Measurements from ENCODE around the gene JAKMIP1. TPM values are rescaled to one million over a fixed set of nuclear protein-coding genes. Genes with fewer than 3 reads are reported as not detected.

JAKMIP1 gene
- total and polyA plus RNA-seq, 2 donors (not counting 1 experiment from before 2014, with no cell fraction given) = 0.49 to 1.0 TPM

GRCh38 chr4:6002926-6003325 lies 197.4 kb downstream of the JAKMIP1 start:
- H3K4me3 Mint-ChIP-seq = no peak overlapping the region
- no peaks in the 10 kb centered on the region for H3K36me3 ChIP-seq (replicated peaks in 1 of 2; ENCODE audit: control extremely low read depth in 1 of 2, control insufficient read depth in 1 of 2, extremely low read depth in 1 of 2, insufficient read depth in 2 of 2, low read length in 1 of 2)
- intact Hi-C loops (cut with micrococcal nuclease) = no loop called here
- no peaks in the 10 kb centered on the region for H4K20me1 ChIP-seq (ENCODE audit: control insufficient read depth, insufficient read depth, low read length, poor library complexity, severe bottlenecking)
- H3K9me3 Mint-ChIP-seq (ENCODE audit: insufficient read depth) = no peaks in the 10 kb centered on the region
- no peak overlapping the region for H3K27ac ChIP-seq (ENCODE audit: low read length in 2 of 2)
- POLR2A ChIA-PET = no interaction called here
- H3K27me3 Mint-ChIP-seq = peaks cover 13% of the 10 kb centered on the region
- H3K4me1 ChIP-seq (ENCODE audit: control insufficient read depth in 2 of 2, insufficient read depth in 2 of 2, low read length in 2 of 2) = no peaks in the 10 kb centered on the region
- no peak overlapping the region for H3K4me2 ChIP-seq (replicated peaks; ENCODE audit: low read depth, low read length, poor library complexity, severe bottlenecking)
- DNase-seq = no peak
- H3K79me2 ChIP-seq (ENCODE audit: control insufficient read depth, insufficient read depth, low read length) = no peaks in the 10 kb centered on the region
- H3K9ac ChIP-seq (ENCODE audit: low read length) = no peak overlapping the region
- no peaks in the 10 kb centered on the region for H3K27me3 ChIP-seq (replicated peaks in 1 of 4; ENCODE audit: control extremely low read depth in 1 of 4, control insufficient read depth in 3 of 4, insufficient read depth in 4 of 4, low read length in 3 of 4)
- 75% methylated on average over 1 of the region's 3 CpGs for WGBS (ENCODE audit: insufficient coverage)
- TF ChIP-seq CTCF (IDR thresholded peaks at IDR 0.05) (no peak), EZH2 (IDR thresholded peaks at IDR 0.05; ENCODE audit: borderline replicate concordance, insufficient read depth, low read depth, low read length, poor library complexity, severe bottlenecking) (no peak)
- no peaks in the 10 kb centered on the region for H3K4me1 Mint-ChIP-seq
- CTCF ChIA-PET = no interaction called here
- no peak overlapping the region for H2AFZ ChIP-seq (ENCODE audit: insufficient read depth, low read depth, low read length, poor library complexity, severe bottlenecking)
- no peak overlapping the region for H3K27ac Mint-ChIP-seq
- no peak for ATAC-seq (ENCODE audit: low read depth)
- H3K9me3 ChIP-seq (ENCODE audit: control extremely low read depth in 1 of 3, control insufficient read depth in 2 of 3, insufficient read depth in 1 of 3, low read length in 2 of 3) = peaks cover 0 to 7% (median 0%) of the 10 kb centered on the region in 3 donors
- no peak overlapping the region for H3K4me3 ChIP-seq (ENCODE audit: control extremely low read depth in 1 of 5, extremely low read depth in 1 of 5, insufficient read depth in 1 of 5, low read depth in 2 of 5, low read length in 4 of 5)

- no peak overlapping the region for H3K4me2 ChIP-seq (replicated peaks; ENCODE audit: low read depth, low read length, poor library complexity, severe bottlenecking)
- no peaks in the 10 kb centered on the region for H3K36me3 ChIP-seq (replicated peaks in 1 of 2; ENCODE audit: control extremely low read depth in 1 of 2, control insufficient read depth in 1 of 2, extremely low read depth in 1 of 2, insufficient read depth in 2 of 2, low read length in 1 of 2)
- H3K9ac ChIP-seq (ENCODE audit: low read length) = no peak overlapping the region
- H2AFZ ChIP-seq (ENCODE audit: insufficient read depth, low read depth, low read length, poor library complexity, severe bottlenecking) = no peak overlapping the region
- WGBS (ENCODE audit: insufficient coverage) = 78% methylated on average over 3 of the region's 5 CpGs
- H4K20me1 ChIP-seq (ENCODE audit: control insufficient read depth, insufficient read depth, low read length, poor library complexity, severe bottlenecking) = no peaks in the 10 kb centered on the region
- H3K27ac ChIP-seq (ENCODE audit: low read length in 2 of 2) = no peak overlapping the region
- no peaks in the 10 kb centered on the region for H3K4me1 ChIP-seq (ENCODE audit: control insufficient read depth in 2 of 2, insufficient read depth in 2 of 2, low read length in 2 of 2)
- ATAC-seq (ENCODE audit: low read depth) = no peak
- ChIA-PET POLR2A (no interaction called here), CTCF (no interaction called here)
- H3K9me3 ChIP-seq (ENCODE audit: control extremely low read depth in 1 of 3, control insufficient read depth in 2 of 3, insufficient read depth in 1 of 3, low read length in 2 of 3) = peaks cover 0 to 7% (median 0%) of the 10 kb centered on the region in 3 donors
- no peaks in the 10 kb centered on the region for H3K27me3 ChIP-seq (replicated peaks in 1 of 4; ENCODE audit: control extremely low read depth in 1 of 4, control insufficient read depth in 3 of 4, insufficient read depth in 4 of 4, low read length in 3 of 4)
- no peak for DNase-seq
- H3K4me3 ChIP-seq (ENCODE audit: control extremely low read depth in 1 of 5, extremely low read depth in 1 of 5, insufficient read depth in 1 of 5, low read depth in 2 of 5, low read length in 4 of 5) = no peak overlapping the region
- Mint-ChIP-seq H3K9me3 (ENCODE audit: insufficient read depth) (no peaks in the 10 kb centered on the region), H3K4me3 (no peak overlapping the region), H3K4me1 (no peaks in the 10 kb centered on the region), H3K27me3 (peaks cover 13% of the 10 kb centered on the region), H3K27ac (no peak overlapping the region)
- intact Hi-C loops (cut with micrococcal nuclease) = no loop called here
- TF ChIP-seq CTCF (IDR thresholded peaks at IDR 0.05) (no peak), EZH2 (IDR thresholded peaks at IDR 0.05; ENCODE audit: borderline replicate concordance, insufficient read depth, low read depth, low read length, poor library complexity, severe bottlenecking) (no peak)
- H3K79me2 ChIP-seq (ENCODE audit: control insufficient read depth, insufficient read depth, low read length) = no peaks in the 10 kb centered on the region
Measured at GRCh38 chr4:6002492-6002833, 197.9 kb downstream of the JAKMIP1 start.
